EH (cell line): ENCODE data around the gene PTGR1.

Experiments used
- DNase-seq: peaks from one replicate; pipeline ENCODE4 v3.0.0-alpha.2; 2015; ENCODE audit warnings: low read depth

PTGR1 gene

DNA sequence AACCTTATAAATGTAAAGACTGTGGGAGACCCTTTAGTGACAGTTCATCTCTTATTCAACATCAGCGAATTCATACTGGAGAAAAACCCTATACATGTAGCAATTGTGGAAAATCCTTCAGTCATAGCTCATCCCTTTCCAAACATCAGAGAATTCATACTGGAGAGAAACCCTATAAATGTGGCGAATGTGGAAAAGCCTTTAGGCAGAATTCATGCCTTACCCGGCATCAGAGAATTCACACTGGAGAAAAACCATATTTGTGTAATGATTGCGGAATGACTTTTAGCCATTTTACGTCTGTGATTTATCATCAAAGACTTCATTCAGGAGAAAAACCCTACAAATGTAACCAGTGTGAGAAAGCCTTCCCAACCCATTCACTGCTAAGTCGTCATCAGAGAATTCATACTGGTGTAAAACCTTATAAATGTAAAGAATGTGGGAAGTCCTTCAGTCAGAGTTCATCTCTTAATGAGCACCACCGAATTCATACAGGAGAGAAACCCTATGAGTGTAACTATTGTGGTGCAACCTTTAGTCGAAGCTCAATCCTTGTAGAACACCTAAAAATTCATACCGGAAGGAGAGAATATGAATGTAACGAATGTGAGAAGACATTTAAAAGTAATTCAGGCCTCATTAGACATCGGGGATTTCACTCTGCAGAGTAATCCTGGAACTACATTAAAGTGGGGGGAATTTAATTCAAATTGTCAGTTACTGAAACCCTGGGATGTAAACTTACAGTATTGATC, 56.8 kb downstream of the PTGR1 start:
- no peak for DNase-seq

DNA sequence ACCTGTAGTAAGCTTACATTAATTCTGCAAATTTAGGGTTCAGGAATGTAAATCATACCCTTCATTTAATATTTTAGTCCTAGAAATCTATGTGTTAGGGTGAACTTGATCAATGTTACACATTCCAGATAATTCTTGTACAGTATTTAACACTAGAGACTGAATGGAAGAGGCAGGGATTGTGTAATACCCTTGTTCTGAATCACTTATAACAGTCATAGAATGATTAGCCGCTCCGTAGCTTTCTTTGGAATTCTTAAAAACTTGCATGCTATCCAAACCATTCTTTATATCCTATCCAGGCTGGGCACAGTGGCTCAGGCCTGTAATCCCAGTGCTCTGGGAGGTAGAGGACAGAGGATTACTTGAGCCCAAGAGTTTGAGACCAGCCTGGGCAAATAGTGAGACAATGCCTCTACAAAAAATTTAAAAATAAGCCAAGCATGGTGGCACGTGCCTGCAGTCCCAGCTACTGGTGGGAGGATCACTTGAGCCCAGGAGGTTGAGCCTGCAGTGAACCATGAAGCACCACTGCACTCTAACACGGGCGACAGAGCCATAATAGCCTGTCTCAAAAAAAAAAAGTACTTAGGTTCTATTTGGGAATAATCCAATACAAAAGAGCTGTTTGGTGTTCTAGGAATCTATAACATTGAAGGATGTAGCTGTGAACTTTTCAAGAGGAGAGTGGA, 66.2 kb downstream of the PTGR1 start:
- peak; percentile 22 for DNase-seq

DNA sequence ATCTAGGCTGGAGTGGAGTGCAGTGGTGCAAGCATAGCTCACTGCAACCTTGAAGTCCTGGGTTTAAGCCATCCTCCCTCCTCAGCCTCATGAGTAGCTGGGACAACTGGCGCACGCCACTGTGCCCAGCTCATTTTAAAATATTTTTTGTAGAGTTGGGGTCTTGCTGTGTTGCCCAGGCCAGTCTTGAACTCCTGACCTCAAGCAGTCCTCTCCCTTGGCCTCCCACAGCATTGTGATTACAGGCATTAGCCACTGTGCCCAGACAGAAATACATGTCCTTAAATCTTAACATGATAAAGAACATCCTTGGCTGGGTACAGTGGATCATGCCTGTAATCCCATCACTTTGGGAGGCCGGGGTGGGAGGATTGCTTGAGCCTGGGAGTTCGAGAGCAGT, 67.7 kb downstream of the PTGR1 start:
- no peak for DNase-seq

DNA sequence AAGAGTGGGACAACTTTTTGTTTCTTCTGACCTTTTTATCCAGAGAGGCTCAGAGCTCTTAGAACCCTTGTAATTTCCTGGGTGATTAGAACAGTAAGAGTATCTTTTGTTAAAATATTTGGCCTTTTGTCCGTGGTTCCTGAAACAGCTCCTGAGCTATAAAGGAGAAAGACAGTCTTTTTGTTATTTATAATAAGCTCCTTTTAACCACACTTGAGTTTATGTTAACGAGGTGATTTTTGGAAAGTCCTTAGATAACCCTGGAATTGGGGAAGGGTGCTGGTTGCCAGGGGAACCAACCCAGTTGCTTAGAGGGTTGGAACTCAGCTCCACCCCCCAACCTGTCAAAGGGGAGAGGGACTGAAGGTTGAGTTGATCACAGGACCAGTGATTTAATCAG, 69.7 kb downstream of the PTGR1 start:
- DNase-seq = no peak

DNA sequence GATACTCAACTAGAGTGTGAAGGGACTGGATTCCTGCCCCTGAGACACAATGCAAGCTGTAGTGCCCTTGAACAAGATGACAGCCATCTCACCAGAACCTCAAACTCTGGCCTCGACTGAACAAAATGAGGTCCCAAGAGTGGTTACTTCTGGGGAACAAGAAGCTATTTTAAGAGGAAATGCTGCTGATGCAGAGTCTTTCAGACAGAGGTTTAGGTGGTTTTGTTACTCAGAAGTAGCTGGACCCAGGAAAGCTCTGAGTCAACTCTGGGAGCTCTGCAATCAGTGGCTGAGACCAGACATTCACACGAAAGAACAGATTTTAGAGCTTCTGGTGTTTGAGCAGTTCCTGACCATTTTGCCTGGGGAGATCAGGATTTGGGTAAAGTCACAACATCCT, 72.1 kb downstream of the PTGR1 start:
- no peak for DNase-seq

DNA sequence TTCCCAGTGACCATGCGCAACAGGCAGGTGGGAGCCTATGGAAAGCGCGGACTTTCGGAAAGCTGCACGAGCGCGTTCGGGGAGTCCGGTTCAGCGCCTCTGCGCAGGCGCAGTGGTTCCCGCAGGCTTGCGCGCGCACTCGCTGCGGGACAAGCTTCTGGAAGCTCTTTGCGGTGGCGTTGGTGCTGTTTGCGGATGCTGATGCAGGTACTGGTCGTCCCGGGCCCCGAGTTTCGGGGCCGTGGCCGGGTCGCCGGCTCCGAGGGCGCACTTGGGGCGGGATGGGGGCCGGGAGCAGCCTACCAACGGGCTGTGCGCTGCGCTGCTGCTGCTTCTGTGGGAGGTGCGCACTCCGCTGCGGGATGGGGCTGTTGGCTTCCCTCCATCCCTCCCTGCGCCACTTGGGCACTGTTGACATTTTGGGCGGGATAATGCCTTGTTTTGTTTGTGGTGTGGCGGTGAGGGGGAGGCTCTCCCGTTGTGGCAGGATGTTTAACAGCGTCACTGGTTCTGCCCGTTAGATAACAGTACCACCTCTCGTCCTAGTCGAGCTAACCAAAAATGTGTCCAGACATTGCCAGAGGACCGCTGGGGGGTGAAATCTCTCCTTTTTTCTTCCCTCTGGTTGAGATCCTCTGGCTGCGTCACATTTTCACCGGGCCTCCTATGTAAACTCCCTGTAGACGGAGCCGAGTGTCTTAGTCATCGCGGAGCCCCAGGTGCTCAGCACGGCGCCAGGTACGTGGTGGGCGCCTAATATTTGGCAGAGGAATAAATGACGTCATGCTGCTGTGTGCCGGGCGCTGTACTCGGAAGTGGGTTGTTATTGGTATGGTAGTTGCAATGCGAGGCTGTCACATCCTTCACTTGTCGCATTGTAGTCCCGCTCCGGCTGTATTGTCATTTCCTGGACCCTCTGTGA, 74.1 kb downstream of the PTGR1 start, which contains the start of gene ZNF483:
Gene ZNF483, plus strand, starts transcription at position 124 of the 922 bp plus-strand sequence. CDS start 2,217 bp downstream, outside the sequence.
- DNase-seq = peak; percentile 72

DNA sequence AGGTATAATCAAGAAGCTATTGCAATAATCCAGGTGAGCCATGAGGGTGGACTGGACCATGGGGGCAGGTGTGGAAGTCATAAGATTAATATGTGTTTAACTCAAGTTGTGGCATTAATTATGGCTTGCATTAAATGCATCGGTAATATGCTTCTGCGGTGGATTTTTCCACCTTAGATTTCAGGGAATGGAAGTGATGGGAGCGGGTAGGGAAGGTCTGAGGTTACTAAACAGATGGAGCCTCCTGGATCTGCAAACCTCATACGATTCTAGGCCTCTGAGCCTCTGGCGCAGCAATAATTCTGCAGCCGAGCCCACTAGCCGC, 74.8 kb downstream of the PTGR1 start:
- DNase-seq = no peak

DNA sequence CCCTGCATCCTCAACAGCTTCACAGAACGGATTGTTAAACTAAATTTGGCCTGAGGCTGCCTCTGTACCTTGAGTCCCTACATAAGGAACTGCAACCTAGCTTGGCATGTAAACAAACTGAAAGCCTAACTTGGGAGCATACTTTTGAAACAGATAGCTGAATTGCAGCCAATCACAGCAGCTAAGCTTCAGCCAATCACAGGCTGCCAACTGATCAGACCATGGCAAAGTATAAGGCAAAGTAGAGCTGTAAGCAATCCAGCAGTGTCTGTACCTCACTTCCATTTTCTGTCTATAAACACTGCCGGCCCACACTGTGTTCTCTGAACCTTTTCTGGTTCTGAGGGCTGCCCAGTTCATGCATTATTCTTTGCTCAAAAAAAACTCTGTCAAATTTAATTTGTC, 83.4 kb downstream of the PTGR1 start:
- DNase-seq = peak; percentile 53

DNA sequence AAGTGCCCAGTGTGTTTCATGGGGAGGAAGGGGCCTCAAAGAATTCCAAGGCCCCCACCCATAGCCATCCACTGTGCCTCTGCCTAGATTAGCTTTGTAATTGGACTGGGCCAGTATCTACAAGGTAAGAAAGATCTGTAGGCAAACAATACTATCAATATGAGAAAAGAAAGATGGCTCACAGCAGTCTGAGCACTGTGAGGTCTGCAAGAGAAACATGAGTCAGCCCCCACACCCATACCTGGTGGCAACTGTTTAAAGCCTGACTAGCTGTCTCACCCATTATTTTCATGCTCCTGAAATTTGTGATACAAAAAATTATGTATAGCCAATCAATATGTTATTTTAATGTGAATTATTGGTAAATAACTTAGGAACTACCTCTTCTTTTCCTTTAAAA, 84.5 kb downstream of the PTGR1 start:
- no peak for DNase-seq
